Measurements from ENCODE around the gene SMURF1.

The SMURF1 gene

GRCh38 chr7:99076615-99077014, 67.3 kb downstream of the SMURF1 start:
- no peaks in the 10 kb centered on the region for H3K27me3 ChIP-seq (ENCODE audit: insufficient read depth, low read depth, severe bottlenecking)
- TF ChIP-seq CTCF (IDR thresholded peaks at IDR 0.05; ENCODE audit: low read depth, low read length), result no peak
- no peaks in the 10 kb centered on the region for H3K9me3 ChIP-seq (ENCODE audit: severe bottlenecking)
- DNase-seq, result no peak
- H3K36me3 ChIP-seq, result no peaks in the 10 kb centered on the region
- no peak overlapping the region for H3K27ac ChIP-seq
- H3K4me3 ChIP-seq (ENCODE audit: low read depth, low read length), result no peak overlapping the region

- H3K27ac ChIP-seq, result no peak overlapping the region
- no peaks in the 10 kb centered on the region for H3K27me3 ChIP-seq (ENCODE audit: insufficient read depth, low read depth, severe bottlenecking)
- no peaks in the 10 kb centered on the region for H3K36me3 ChIP-seq
- H3K4me3 ChIP-seq (ENCODE audit: low read depth, low read length), result no peak overlapping the region
- H3K9me3 ChIP-seq (ENCODE audit: severe bottlenecking), result no peaks in the 10 kb centered on the region
- no peak for TF ChIP-seq CTCF (IDR thresholded peaks at IDR 0.05; ENCODE audit: low read depth, low read length)
- no peak for DNase-seq
Measured at GRCh38 chr7:99073839-99074446, 70.0 kb downstream of the SMURF1 start.

DNA sequence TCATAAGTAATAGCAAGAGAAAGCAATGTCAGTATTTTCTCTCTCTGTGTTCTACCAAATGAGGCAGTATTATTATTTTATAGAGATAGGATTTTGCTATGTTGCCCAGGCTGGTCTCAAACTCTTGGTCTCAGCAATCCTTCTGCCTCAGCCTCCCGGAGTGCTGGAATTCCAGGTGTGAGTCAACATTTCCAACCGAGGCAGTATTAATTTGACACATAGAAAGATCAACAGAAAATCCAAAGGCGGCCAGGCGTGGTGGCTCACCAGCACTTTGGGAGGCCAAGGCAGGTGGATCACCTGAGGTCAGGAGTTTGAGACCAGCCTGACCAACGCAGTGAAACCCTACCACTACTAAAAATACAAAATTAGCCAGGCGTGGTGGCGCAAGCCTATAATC, 71.8 kb downstream of the SMURF1 start:
- Histone ChIP-seq H3K36me3 (no peaks in the 10 kb centered on the region), H3K9me3 (ENCODE audit: severe bottlenecking) (no peaks in the 10 kb centered on the region), H3K27me3 (ENCODE audit: insufficient read depth, low read depth, severe bottlenecking) (no peaks in the 10 kb centered on the region), H3K4me3 (ENCODE audit: low read depth, low read length) (no peak overlapping the region), H3K27ac (no peak overlapping the region)
- DNase-seq, result no peak
- no peak for TF ChIP-seq CTCF (IDR thresholded peaks at IDR 0.05; ENCODE audit: low read depth, low read length)

DNA sequence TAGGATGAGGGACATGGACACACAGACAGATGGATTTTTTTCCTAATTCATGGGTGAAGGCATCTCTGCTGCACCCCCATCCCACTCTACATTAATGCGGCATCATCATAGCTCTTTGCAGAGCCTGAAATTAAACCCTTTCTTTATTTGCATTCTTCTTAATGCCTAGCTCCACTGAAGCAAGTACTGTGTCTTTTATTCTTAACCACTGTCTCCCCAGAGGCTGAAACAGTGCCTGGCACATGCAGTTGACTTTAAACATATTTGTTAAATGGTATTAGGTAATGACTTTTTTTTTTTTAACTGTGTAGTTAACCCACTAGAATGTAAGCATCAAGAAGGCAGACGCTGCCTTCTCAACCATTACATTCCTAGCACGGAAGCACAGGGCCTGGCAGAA, 73.5 kb downstream of the SMURF1 start:
- Histone ChIP-seq H3K27ac (no peak overlapping the region), H3K9me3 (ENCODE audit: severe bottlenecking) (no peaks in the 10 kb centered on the region), H3K4me3 (ENCODE audit: low read depth, low read length) (no peak overlapping the region), H3K36me3 (no peaks in the 10 kb centered on the region), H3K27me3 (ENCODE audit: insufficient read depth, low read depth, severe bottlenecking) (no peaks in the 10 kb centered on the region)
- no peak for TF ChIP-seq CTCF (IDR thresholded peaks at IDR 0.05; ENCODE audit: low read depth, low read length)
- DNase-seq, result no peak

GRCh38 chr7:99061001-99061776, 82.7 kb downstream of the SMURF1 start:
- H3K36me3 ChIP-seq, result peaks cover 4% of the 10 kb centered on the region; the same call in 1 of the 2 replicates
- no peak for DNase-seq

More at GRCh38 chr7:99061001-99061776, 82.7 kb downstream of the SMURF1 start:
- TF ChIP-seq CTCF (IDR thresholded peaks at IDR 0.05; ENCODE audit: low read depth, low read length), result no peak
- Histone ChIP-seq H3K27ac (no peak overlapping the region), H3K27me3 (ENCODE audit: insufficient read depth, low read depth, severe bottlenecking) (no peaks in the 10 kb centered on the region), H3K4me3 (ENCODE audit: low read depth, low read length) (no peak overlapping the region), H3K9me3 (ENCODE audit: severe bottlenecking) (no peaks in the 10 kb centered on the region)
